ENCODE results near the gene ARFGAP1.

DNA sequence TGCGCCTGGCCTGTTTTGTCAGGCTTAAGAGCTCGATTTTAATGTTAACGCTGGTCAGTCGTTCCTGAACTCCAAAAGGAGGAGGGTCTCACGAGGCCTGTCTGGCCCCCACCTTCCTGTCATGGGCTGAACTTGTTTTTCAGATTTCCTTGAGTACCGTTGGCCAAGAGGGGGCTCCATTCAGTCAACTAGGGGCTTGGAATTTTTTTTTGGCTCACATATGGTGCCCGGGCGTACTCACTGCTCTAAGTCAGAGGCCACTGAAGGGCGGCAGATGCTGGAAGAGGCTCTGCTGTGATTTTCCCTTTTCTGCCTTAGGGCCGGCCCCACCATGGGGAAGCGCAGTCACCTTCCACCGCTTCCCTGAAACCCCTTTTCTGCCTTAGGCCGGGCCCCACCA is 43.8 kb upstream of the ARFGAP1 start:
- TF ChIP-seq, protein P1, sequence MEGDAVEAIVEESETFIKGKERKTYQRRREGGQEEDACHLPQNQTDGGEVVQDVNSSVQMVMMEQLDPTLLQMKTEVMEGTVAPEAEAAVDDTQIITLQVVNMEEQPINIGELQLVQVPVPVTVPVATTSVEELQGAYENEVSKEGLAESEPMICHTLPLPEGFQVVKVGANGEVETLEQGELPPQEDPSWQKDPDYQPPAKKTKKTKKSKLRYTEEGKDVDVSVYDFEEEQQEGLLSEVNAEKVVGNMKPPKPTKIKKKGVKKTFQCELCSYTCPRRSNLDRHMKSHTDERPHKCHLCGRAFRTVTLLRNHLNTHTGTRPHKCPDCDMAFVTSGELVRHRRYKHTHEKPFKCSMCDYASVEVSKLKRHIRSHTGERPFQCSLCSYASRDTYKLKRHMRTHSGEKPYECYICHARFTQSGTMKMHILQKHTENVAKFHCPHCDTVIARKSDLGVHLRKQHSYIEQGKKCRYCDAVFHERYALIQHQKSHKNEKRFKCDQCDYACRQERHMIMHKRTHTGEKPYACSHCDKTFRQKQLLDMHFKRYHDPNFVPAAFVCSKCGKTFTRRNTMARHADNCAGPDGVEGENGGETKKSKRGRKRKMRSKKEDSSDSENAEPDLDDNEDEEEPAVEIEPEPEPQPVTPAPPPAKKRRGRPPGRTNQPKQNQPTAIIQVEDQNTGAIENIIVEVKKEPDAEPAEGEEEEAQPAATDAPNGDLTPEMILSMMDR (IDR thresholded peaks at IDR 0.05): no peak
- TF ChIP-seq POLR2A (IDR thresholded peaks at IDR 0.05) (no peak), POLR2AphosphoS5 (IDR thresholded peaks at IDR 0.05; ENCODE audit: insufficient read depth in 1 of 2, low read depth in 1 of 2) (no peak)

Data from vagina (tissue), 2 donors.